A549 treated with RU486 at 1 μM for 4 hours (cell line): Measurements from ENCODE around the gene SLC35G2. TPM values are rescaled to one million over a fixed set of nuclear protein-coding genes. Genes with fewer than 3 reads are reported as not detected.

Source experiments
- total RNA-seq: library from RNA; stranded (reverse); fragments of 200-300 nt; extraction: Qiagen RNA extraction; gene quantifications from 5 replicates; pipeline ENCODE4 v1.2.3, GENCODE V29; 2022; ENCODE audit warnings: low read depth

The SLC35G2 gene
- 18.3 to 35.1 TPM (median 30.8 TPM) in 5 replicates for total RNA-seq

DNA sequence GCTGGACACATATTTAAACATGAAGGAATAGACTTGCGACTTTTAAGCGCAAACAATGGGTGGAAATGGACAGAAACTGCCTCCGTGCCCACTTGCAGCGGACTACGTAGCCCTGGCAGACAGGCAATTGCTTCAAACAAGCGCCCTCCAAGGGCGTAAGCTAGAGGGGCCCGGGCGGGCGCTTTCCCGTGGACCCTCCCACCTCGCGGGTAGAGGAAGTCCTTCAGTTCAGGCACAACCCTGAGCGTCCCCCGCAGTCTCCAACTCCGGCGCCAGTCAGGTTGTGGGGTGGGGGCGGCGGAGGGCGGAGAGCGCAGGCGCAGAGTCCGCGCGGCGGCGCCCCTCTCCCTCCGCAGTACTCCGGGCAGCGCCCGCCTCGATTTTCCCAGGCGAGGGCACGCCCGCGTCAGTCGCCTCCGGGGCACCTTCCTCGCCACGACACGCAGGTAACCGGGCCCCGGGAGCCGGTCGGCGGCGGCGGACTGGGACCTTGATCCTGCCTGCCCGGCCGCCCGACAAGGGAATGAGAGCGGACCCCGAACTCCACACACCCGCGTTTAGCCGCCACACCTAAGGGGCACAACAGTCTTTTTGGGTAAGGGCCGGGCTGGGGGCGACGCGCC, at the start of gene SLC35G2:
Gene SLC35G2 (plus strand): TSS at position 358 of the 623 bp plus-strand sequence. CDS start 35,335 bp downstream, outside the sequence.

DNA sequence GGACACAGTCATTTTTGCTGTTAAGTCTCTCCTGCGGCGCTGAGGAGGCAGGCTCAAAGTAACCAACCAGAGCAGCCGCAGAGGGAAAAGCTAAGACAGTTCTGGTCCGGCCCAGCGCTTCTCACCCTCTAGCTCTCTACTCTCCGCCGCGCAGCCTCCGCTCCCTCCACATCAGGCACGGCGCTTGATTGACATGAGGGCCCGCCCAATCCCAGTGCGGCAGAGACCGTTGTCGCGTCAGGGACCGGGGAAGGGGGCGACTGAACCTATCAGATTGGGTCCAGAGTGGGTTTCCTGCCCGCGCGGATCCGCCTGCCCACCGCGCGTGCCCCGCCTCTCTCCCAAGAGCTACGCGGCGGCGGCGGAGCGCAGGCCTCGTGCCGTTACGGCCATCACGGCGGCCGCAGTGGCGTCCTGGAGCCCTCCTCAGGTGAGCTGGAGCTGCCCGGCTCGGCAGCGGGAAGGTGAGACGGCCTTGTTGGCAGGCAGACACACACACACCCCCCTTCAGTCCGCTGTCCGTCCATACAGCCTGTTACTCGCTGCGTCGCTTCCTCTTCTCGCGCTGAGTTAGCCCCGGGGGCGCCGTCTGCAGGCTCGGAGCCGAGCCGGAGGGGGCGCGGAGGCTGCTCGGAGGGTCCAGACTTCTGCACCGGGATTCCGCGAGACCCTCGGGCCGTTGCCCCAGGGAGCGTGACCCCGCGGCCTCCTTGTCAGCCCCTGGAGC, 43.1 kb downstream of the SLC35G2 start, which contains the start of gene NCK1:
Gene NCK1 (plus strand): TSS at position 319 of the 727 bp plus-strand sequence. CDS start 65,794 bp downstream, outside the sequence.

Other genes with a start within 250 kb of the SLC35G2 start
- gene STAG1, start 66.7 kb upstream of the SLC35G2 start, total RNA-seq: 5.8 to 11.2 TPM (median 10.0 TPM) in 5 replicates
- 24.5 to 30.0 TPM (median 25.9 TPM) in 5 replicates for gene NCK1, start 43.1 kb downstream of the SLC35G2 start, total RNA-seq
- gene IL20RB, start 138.9 kb downstream of the SLC35G2 start, total RNA-seq: 0.71 to 1.0 TPM (median 0.90 TPM) in 5 replicates